GM23338 (cell line): ENCODE results near the gene ANO4. TPM values are rescaled to one million over a fixed set of nuclear protein-coding genes. Genes with fewer than 3 reads are reported as not detected.

ENCODE experiments used
- ATAC-seq: fragments of 200-7000 bp; cut with Tn5 transposase; 3 replicates; pipeline ENCODE4 v1.9.1; 2020
- DNase-seq: peaks from one replicate; pipeline ENCODE4 v3.0.0-alpha.2; 2015; ENCODE audit warnings: low spot score
- H2AFZ ChIP-seq: fragments of 200-600 bp; sonication (generic); 2 replicates; pipeline ENCODE4 v1.8.0; 2016; ENCODE audit warnings: antibody characterized with exemption, mild to moderate bottlenecking, moderate library complexity
- H3F3A ChIP-seq: fragments of 200-600 bp; sonication (generic); replicated peaks from 2 replicates; pipeline ENCODE4 v1.8.0; 2017; ENCODE audit warnings: antibody characterized with exemption, mixed run types, low read depth
- H3K27ac ChIP-seq: fragments of 200-600 bp; sonication (generic); 2 replicates; pipeline ENCODE4 v1.6.1; 2016; ENCODE audit warnings: low read depth
- H3K27me3 ChIP-seq: fragments of 200-600 bp; sonication (generic); 2 replicates; pipeline ENCODE4 v1.8.0; 2016; ENCODE audit warnings: mild to moderate bottlenecking, mixed run types, moderate library complexity; ENCODE audit not compliant: insufficient read depth
- H3K36me3 ChIP-seq: fragments of 200-600 bp; sonication (generic); 2 replicates; pipeline ENCODE4 v1.8.0; 2016; ENCODE audit warnings: mild to moderate bottlenecking; ENCODE audit not compliant: insufficient read depth
- H3K4me1 ChIP-seq: fragments of 200-600 bp; sonication (generic); 2 replicates; pipeline ENCODE4 v1.8.0; 2016; ENCODE audit warnings: mild to moderate bottlenecking, moderate library complexity; ENCODE audit not compliant: insufficient read depth
- H3K4me2 ChIP-seq: fragments of 200-600 bp; sonication (generic); 2 replicates; pipeline ENCODE4 v1.7.1; 2017; ENCODE audit warnings: mixed run types
- H3K4me3 ChIP-seq: fragments of 200-600 bp; sonication (generic); 2 replicates; pipeline ENCODE4 v1.6.1; 2016; ENCODE audit warnings: mixed run types
- H3K79me2 ChIP-seq: fragments of 200-600 bp; sonication (generic); replicated peaks from 2 replicates; pipeline ENCODE4 v1.8.0; 2017; ENCODE audit warnings: mild to moderate bottlenecking; ENCODE audit not compliant: insufficient read depth
- H3K9me2 ChIP-seq: fragments of 200-600 bp; sonication (generic); 2 replicates; pipeline ENCODE4 v1.8.0; 2017; ENCODE audit not compliant: insufficient read depth
- H4K20me1 ChIP-seq: fragments of 200-600 bp; sonication (generic); replicated peaks from 2 replicates; pipeline ENCODE4 v1.8.0; 2017; ENCODE audit warnings: mild to moderate bottlenecking; ENCODE audit not compliant: insufficient read depth
- H3K27ac Mint-ChIP-seq: 2 replicates; pipeline ENCODE4 v1.8.0; 2020; ENCODE audit warnings: inconsistent platforms, mild to moderate bottlenecking, moderate library complexity, mixed read lengths
- H3K27me3 Mint-ChIP-seq: 3 replicates; pipeline ENCODE4 v1.8.0; 2022; ENCODE audit warnings: low read depth, mild to moderate bottlenecking, moderate library complexity, mixed read lengths, inconsistent platforms; ENCODE audit not compliant: insufficient read depth, poor library complexity
- H3K36me3 Mint-ChIP-seq: 3 replicates; pipeline ENCODE4 v1.8.0; 2021; ENCODE audit warnings: low read depth, mild to moderate bottlenecking, inconsistent platforms, moderate library complexity, mixed read lengths
- H3K4me1 Mint-ChIP-seq: 3 replicates; pipeline ENCODE4 v1.8.0; 2020; ENCODE audit warnings: mild to moderate bottlenecking, inconsistent platforms, mixed read lengths
- H3K4me3 Mint-ChIP-seq: 3 replicates; pipeline ENCODE4 v1.8.0; 2021; ENCODE audit warnings: moderate library complexity, mild to moderate bottlenecking, inconsistent platforms, mixed read lengths
- H3K9me3 Mint-ChIP-seq: 3 replicates; pipeline ENCODE4 v1.8.0; 2020; ENCODE audit warnings: moderate library complexity, mild to moderate bottlenecking, inconsistent platforms, mixed read lengths
- CREB1 ChIP-seq: fragments of 250-450 bp; sonication (Bioruptor Pico); IDR thresholded peaks from 2 replicates; pipeline ENCODE4 v1.5.0; 2020; ENCODE audit warnings: low read depth, mild to moderate bottlenecking, moderate library complexity
- ETS1 ChIP-seq: IDR thresholded peaks from 2 replicates; pipeline ENCODE4 v1.6.1; 2016; ENCODE audit warnings: antibody characterized with exemption
- EZH2 ChIP-seq: fragments of 200-600 bp; sonication (generic); IDR thresholded peaks from one replicate; pipeline ENCODE4 v1.8.0; 2017; ENCODE audit warnings: antibody characterized with exemption, mild to moderate bottlenecking, low read depth; ENCODE audit not compliant: unreplicated experiment
- JUNB ChIP-seq: IDR thresholded peaks from one replicate; pipeline ENCODE4 v1.6.1; 2016; ENCODE audit warnings: antibody characterized with exemption; ENCODE audit not compliant: unreplicated experiment
- POLR2AphosphoS5 ChIP-seq: IDR thresholded peaks from 2 replicates; pipeline ENCODE4 v1.6.1; 2016; ENCODE audit warnings: antibody characterized with exemption, low read depth
- REST ChIP-seq: IDR thresholded peaks from one replicate; pipeline ENCODE4 v1.6.1; 2018; ENCODE audit warnings: antibody characterized with exemption; ENCODE audit not compliant: unreplicated experiment
- STAT1 ChIP-seq: IDR thresholded peaks from one replicate; pipeline ENCODE4 v1.6.1; 2016; ENCODE audit warnings: antibody characterized with exemption; ENCODE audit not compliant: unreplicated experiment
- ZNF114 ChIP-seq: fragments of 250-450 bp; sonication (Bioruptor Pico); IDR thresholded peaks from 2 replicates; pipeline ENCODE4 v1.5.0; 2020; ENCODE audit warnings: mild to moderate bottlenecking, moderate library complexity
- ZNF331 ChIP-seq: fragments of 250-450 bp; sonication (Bioruptor Pico); IDR thresholded peaks from 2 replicates; pipeline ENCODE4 v1.5.0; 2020; ENCODE audit warnings: low read depth, mild to moderate bottlenecking, moderate library complexity
- ZNF462 ChIP-seq: fragments of 250-450 bp; sonication (Bioruptor Pico); IDR thresholded peaks from 2 replicates; pipeline ENCODE4 v1.5.0; 2020; ENCODE audit warnings: mild to moderate bottlenecking, moderate library complexity
- polyA plus RNA-seq: library from polyadenylated mRNA; unstranded; fragments of >200 nt; fragmentation: Nextera tagmentation; extraction: Ambion mirVana; gene quantifications from 2 replicates; pipeline ENCODE4 v1.2.1, GENCODE V29; 2016
- total RNA-seq: library from RNA; depleted of rRNA; stranded (reverse); fragments of >200 nt; shearing (Covaris generic); gene quantifications from 2 replicates; pipeline ENCODE4 v1.2.3, GENCODE V29; 2014

The ANO4 gene
- total and polyA plus RNA-seq, 2 experiments from 2014 or later, result 1.7 to 8.7 TPM

GRCh38 chr12:101174541-101174940, 380.0 kb downstream of the ANO4 start:
- Histone ChIP-seq H3F3A (no peaks in the 10 kb centered on the region), H4K20me1 (no peaks in the 10 kb centered on the region), H3K79me2 (no peaks in the 10 kb centered on the region), H3K27me3 (no peaks in the 10 kb centered on the region), H3K36me3 (no peaks in the 10 kb centered on the region), H3K4me2 (no peak overlapping the region), H3K4me3 (no peak overlapping the region), H3K9me2 (no peaks in the 10 kb centered on the region), H3K4me1 (no peaks in the 10 kb centered on the region), H3K27ac (no peak overlapping the region), H2AFZ (no peak overlapping the region)
- ATAC-seq (no peak), DNase-seq (no peak)
- TF ChIP-seq REST (no peak), ZNF462 (no peak), POLR2AphosphoS5 (no peak), CREB1 (CRISPR knock-in tag) (no peak), ETS1 (no peak), STAT1 (no peak), ZNF331 (CRISPR knock-in tag) (no peak), ZNF114 (no peak), JUNB (no peak), EZH2 (no peak)
- Mint-ChIP-seq H3K36me3 (no peaks in the 10 kb centered on the region), H3K4me3 (no peak overlapping the region), H3K9me3 (no peaks in the 10 kb centered on the region), H3K4me1 (no peaks in the 10 kb centered on the region; the same call in 2 of the 3 replicates), H3K27ac (no peak overlapping the region), H3K27me3 (no peaks in the 10 kb centered on the region)
